Stomach (tissue), 9 donors: ENCODE results near the gene TPX2. TPM values are rescaled to one million over a fixed set of nuclear protein-coding genes. Genes with fewer than 3 reads are reported as not detected.

Source experiments
- DNase-seq, 2 donors: peaks; one replicate each; pipeline versions ENCODE4 v3.0.0 to v3.0.0-alpha.2; 2013 to 2019
- H3K27ac ChIP-seq, 5 donors: fragments of 200-600 bp in 4 of 5; sonication (generic) in 4 of 5; one replicate each; pipeline ENCODE4 v1.5.1; 2013 to 2019; ENCODE audit warnings: mild to moderate bottlenecking in 1 of 5, moderate library complexity in 1 of 5
- H3K27me3 ChIP-seq, 3 donors: fragments of 200-600 bp; sonication (generic); one replicate each; pipeline ENCODE4 v1.5.1; 2017 to 2019; ENCODE audit warnings: mixed run types in 1 of 3
- H3K36me3 ChIP-seq, 4 donors: fragments of 200-600 bp; sonication (generic); 1 replicate in 3 of 4; 2 replicates in 1 of 4; pipeline ENCODE4 v1.5.1; 2016 to 2019
- H3K4me1 ChIP-seq, 4 donors: fragments of 200-600 bp; sonication (generic); one replicate each; pipeline ENCODE4 v1.5.1; 2016 to 2019
- H3K4me3 ChIP-seq, 4 donors: fragments of 200-600 bp; sonication (generic) in 3 of 4; one replicate each; pipeline ENCODE4 v1.5.1; 2016 to 2019; ENCODE audit warnings: mild to moderate bottlenecking in 1 of 4
- H3K9me3 ChIP-seq, 4 donors: fragments of 200-600 bp; sonication (generic); one replicate each; pipeline ENCODE4 v1.5.1; 2016 to 2019
- EP300 ChIP-seq: sonication (generic); formaldehyde crosslinking; IDR thresholded peaks from one replicate; pipeline ENCODE4 v1.6.1; 2017; ENCODE audit warnings: antibody characterized with exemption
- POLR2A ChIP-seq, 4 donors: fragments of 450-650 bp; IDR thresholded peaks; one replicate each; pipeline ENCODE4 v1.6.1; 2016; ENCODE audit warnings: antibody characterized with exemption in 4 of 4, control low read depth in 2 of 4, mild to moderate bottlenecking in 1 of 4, moderate library complexity in 1 of 4
- POLR2AphosphoS5 ChIP-seq, 3 donors: sonication (generic); formaldehyde crosslinking; IDR thresholded peaks; one replicate each; pipeline ENCODE4 v1.6.1; 2016; ENCODE audit warnings: antibody characterized with exemption in 3 of 3
- whole genome bisulfite sequencing, 5 donors: extraction: QIAGEN DNeasy Blood & Tissue Kit in 3 of 5; methylation state at CpG; one replicate each; pipeline versions ENCODE4 v1.1.5 to v1.1.7; 2013 to 2018; 5-methylcytosine and 5-hydroxymethylcytosine counted together
- intact Hi-C: fragments of 100-400 bp; cut with DNase I; formaldehyde crosslinking; loops from one replicate; pipeline ENCODE4 v1.15.1; 2023; ENCODE audit warnings: low total_unique reads
- polyA plus RNA-seq, 3 donors: library from polyadenylated mRNA; stranded (reverse); fragments of 200-250 nt; gene quantifications; one replicate each; pipeline ENCODE4 v1.2.3, GENCODE V29; 2013
- total RNA-seq, 5 donors: library from RNA; depleted of rRNA; stranded (reverse); fragments of >200 nt; gene quantifications; one replicate each; pipeline versions ENCODE4 v1.1.0 to v1.2.3, GENCODE V29; 2014 to 2016
- TF ChIP-seq, protein P1 (sequence below), 7 experiments: fragments of 450-650 bp in 4 of 7; fragments of 200-600 bp in 3 of 7; sonication (generic) in 3 of 7; IDR thresholded peaks; one replicate each; pipeline ENCODE4 v1.5.1; 2016 to 2019; ENCODE audit warnings: antibody characterized with exemption in 7 of 7, control low read depth in 2 of 7, mild to moderate bottlenecking in 1 of 7
- donor health status: healthy with polysubstance abuse.
- donor health status: Bipolar disorder and iron deficiency.
- donor health status: healthy.

The TPX2 gene
- total and polyA plus RNA-seq, 8 donors = 1.7 to 11.4 (median 6.7) TPM

GRCh38 chr20:31815408-31816188 lies 76.5 kb downstream of the TPX2 start:
- DNase-seq = no peak
- Histone ChIP-seq H3K36me3 (no peaks in the 10 kb centered on the region), H3K9me3 (no peaks in the 10 kb centered on the region), H3K4me1 (no peaks in the 10 kb centered on the region), H3K27me3 (peaks cover 0 to 4% (median 3%) of the 10 kb centered on the region in 3 donors), H3K27ac (no peak overlapping the region), H3K4me3 (no peak overlapping the region)
- 45 to 57% (median 49%) methylated on average over 6 to 9 of the region's 9 CpGs for WGBS, 5 donors
- TF ChIP-seq POLR2A (IDR thresholded peaks at IDR 0.05) = no peak
- TF ChIP-seq, protein P1, sequence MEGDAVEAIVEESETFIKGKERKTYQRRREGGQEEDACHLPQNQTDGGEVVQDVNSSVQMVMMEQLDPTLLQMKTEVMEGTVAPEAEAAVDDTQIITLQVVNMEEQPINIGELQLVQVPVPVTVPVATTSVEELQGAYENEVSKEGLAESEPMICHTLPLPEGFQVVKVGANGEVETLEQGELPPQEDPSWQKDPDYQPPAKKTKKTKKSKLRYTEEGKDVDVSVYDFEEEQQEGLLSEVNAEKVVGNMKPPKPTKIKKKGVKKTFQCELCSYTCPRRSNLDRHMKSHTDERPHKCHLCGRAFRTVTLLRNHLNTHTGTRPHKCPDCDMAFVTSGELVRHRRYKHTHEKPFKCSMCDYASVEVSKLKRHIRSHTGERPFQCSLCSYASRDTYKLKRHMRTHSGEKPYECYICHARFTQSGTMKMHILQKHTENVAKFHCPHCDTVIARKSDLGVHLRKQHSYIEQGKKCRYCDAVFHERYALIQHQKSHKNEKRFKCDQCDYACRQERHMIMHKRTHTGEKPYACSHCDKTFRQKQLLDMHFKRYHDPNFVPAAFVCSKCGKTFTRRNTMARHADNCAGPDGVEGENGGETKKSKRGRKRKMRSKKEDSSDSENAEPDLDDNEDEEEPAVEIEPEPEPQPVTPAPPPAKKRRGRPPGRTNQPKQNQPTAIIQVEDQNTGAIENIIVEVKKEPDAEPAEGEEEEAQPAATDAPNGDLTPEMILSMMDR (IDR thresholded peaks at IDR 0.05) = no peak
- no peak for TF ChIP-seq EP300
- no peak for TF ChIP-seq POLR2AphosphoS5 (IDR thresholded peaks at IDR 0.05)
- intact Hi-C loops = no loop called here

GRCh38 chr20:31816221-31816620 lies 77.1 kb downstream of the TPX2 start:
- Histone ChIP-seq H3K9me3 (no peaks in the 10 kb centered on the region), H3K36me3 (no peaks in the 10 kb centered on the region), H3K27me3 (peaks cover 0 to 4% (median 3%) of the 10 kb centered on the region in 3 donors), H3K27ac (no peak overlapping the region), H3K4me1 (no peaks in the 10 kb centered on the region), H3K4me3 (no peak overlapping the region)
- no peak for DNase-seq
- TF ChIP-seq EP300 = no peak
- TF ChIP-seq, protein P1 (IDR thresholded peaks at IDR 0.05) = no peak
- TF ChIP-seq POLR2AphosphoS5 (IDR thresholded peaks at IDR 0.05) = no peak
- TF ChIP-seq POLR2A (IDR thresholded peaks at IDR 0.05) = no peak
- WGBS, 5 donors = 89 to 96% (median 92%) methylated on average over 5 of the region's 5 CpGs
- intact Hi-C loops = no loop called here

DNA sequence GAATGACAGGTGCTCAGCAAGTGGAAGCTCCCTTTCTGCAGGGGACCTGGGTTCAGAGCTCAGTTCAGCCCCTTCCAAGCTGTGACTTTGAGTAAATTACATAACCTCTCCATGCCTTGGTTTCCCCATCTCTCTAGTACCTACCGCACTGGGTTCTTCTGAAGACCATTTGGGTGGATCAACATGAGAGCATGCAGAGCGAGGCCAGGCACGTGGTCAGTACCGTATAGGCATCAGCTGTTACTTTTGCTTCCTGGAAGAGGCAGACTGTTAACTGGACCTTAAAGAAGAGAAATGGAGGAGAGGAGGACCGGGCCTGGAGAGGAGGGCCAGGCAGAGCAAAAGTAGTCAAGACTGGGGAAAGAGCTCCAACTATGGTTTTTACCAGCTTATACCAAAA lies 78.4 kb downstream of the TPX2 start:
- no peaks in the 10 kb centered on the region for H3K9me3 ChIP-seq

GRCh38 chr20:31818376-31818908 lies 79.4 kb downstream of the TPX2 start:
- H3K27me3 ChIP-seq = peaks cover 0 to 4% (median 3%) of the 10 kb centered on the region in 3 donors
- 66 to 91% (median 84%) methylated on average over 7 to 8 of the region's 8 CpGs for WGBS, 5 donors
- peaks cover 0 to 11% (median 10%) of the 10 kb centered on the region in 4 donors for H3K4me1 ChIP-seq
- H3K4me3 ChIP-seq = no peak overlapping the region
- H3K36me3 ChIP-seq = no peaks in the 10 kb centered on the region
- DNase-seq = no peak
- intact Hi-C loops = no loop called here
- H3K27ac ChIP-seq = no peak overlapping the region
- H3K9me3 ChIP-seq = no peaks in the 10 kb centered on the region
- TF ChIP-seq EP300 (no peak), POLR2A (IDR thresholded peaks at IDR 0.05) (no peak)
- TF ChIP-seq, protein P1 (IDR thresholded peaks at IDR 0.05) = no peak

More for the DNA sequence above, 78.4 kb downstream of the TPX2 start:
- peaks cover 0 to 3% (median 2%) of the 10 kb centered on the region in 4 donors for H3K4me1 ChIP-seq
- intact Hi-C loops = no loop called here
- peaks cover 0 to 4% (median 3%) of the 10 kb centered on the region in 3 donors for H3K27me3 ChIP-seq
- 84 to 91% (median 90%) methylated on average over 5 of the region's 5 CpGs for WGBS, 5 donors
- H3K27ac ChIP-seq = no peak overlapping the region
- H3K36me3 ChIP-seq = no peaks in the 10 kb centered on the region
- no peak overlapping the region for H3K4me3 ChIP-seq
- TF ChIP-seq POLR2A (IDR thresholded peaks at IDR 0.05) = no peak
- TF ChIP-seq EP300 = no peak
- TF ChIP-seq, protein P1 (IDR thresholded peaks at IDR 0.05) = no peak
- no peak for TF ChIP-seq POLR2AphosphoS5 (IDR thresholded peaks at IDR 0.05)
- no peak for DNase-seq
